IMR-90 (cell line): Measurements from ENCODE around the gene ARMH1. TPM values are rescaled to one million over a fixed set of nuclear protein-coding genes. Genes with fewer than 3 reads are reported as not detected.

ENCODE experiments used
- ATAC-seq: fragments of 200-7000 bp; cut with Tn5 transposase; 2 replicates; pipeline ENCODE4 v1.9.1; 2020; ENCODE audit warnings: low read depth, mild to moderate bottlenecking, moderate library complexity
- BruUV-seq: library from RNA; stranded (reverse); fragments of 400-500 nt; replicated peaks from 2 replicates; lab custom pipeline; 2021; lab: Mats Ljungman, UMichigan
- CTCF ChIA-PET: fragments of 300-600 bp; formaldehyde crosslinking; extraction: SDS; loops from one replicate; lab custom pipeline; 2021; ENCODE audit warnings: antibody characterized with exemption; lab: Yijun Ruan, JAX
- POLR2A ChIA-PET: fragments of 300-600 bp; sonication (Branson Sonifier 250); formaldehyde crosslinking; loops from one replicate; lab custom pipeline; 2022; ENCODE audit warnings: antibody characterized with exemption; ENCODE audit not compliant: unreplicated experiment; lab: Charles Lee
- DNase-seq: peaks from one replicate; pipeline ENCODE4 v3.0.0; 2013
- H2AFZ ChIP-seq: replicated peaks from 2 replicates; pipeline ENCODE3; 2013; ENCODE audit warnings: low read length, mild to moderate bottlenecking; ENCODE audit not compliant: poor library complexity
- H2AK5ac ChIP-seq: 2 replicates; pipeline ENCODE4 v1.6.1; 2013; ENCODE audit warnings: low read depth, low read length, inconsistent platforms
- H2AK9ac ChIP-seq: replicated peaks from 2 replicates; pipeline ENCODE3; 2013; ENCODE audit warnings: mild to moderate bottlenecking, low read depth, low read length, moderate library complexity; ENCODE audit not compliant: poor library complexity
- H2BK120ac ChIP-seq: 2 replicates; pipeline ENCODE4 v1.6.1; 2013; ENCODE audit warnings: low read depth, low read length, inconsistent platforms
- H2BK15ac ChIP-seq: 3 replicates; pipeline ENCODE4 v1.6.1; 2013; ENCODE audit warnings: low read depth, low read length, inconsistent platforms
- H2BK20ac ChIP-seq: 2 replicates; pipeline ENCODE4 v1.6.1; 2013; ENCODE audit warnings: low read depth, mild to moderate bottlenecking, inconsistent platforms, low read length, moderate library complexity
- H2BK5ac ChIP-seq: 2 replicates; pipeline ENCODE4 v1.6.1; 2013; ENCODE audit warnings: mild to moderate bottlenecking, low read depth, low read length, inconsistent platforms; ENCODE audit not compliant: poor library complexity, severe bottlenecking
- H3K14ac ChIP-seq: replicated peaks from 2 replicates; pipeline ENCODE4 v1.6.1; 2013; ENCODE audit warnings: low read depth, low read length, inconsistent platforms
- H3K18ac ChIP-seq: 2 replicates; pipeline ENCODE4 v1.6.1; 2013; ENCODE audit warnings: low read depth, low read length, control low read depth
- H3K23ac ChIP-seq: 2 replicates; pipeline ENCODE4 v1.6.1; 2013; ENCODE audit warnings: low read depth, low read length, inconsistent platforms
- H3K27ac ChIP-seq: 2 replicates; pipeline ENCODE4 v1.5.1; 2013; ENCODE audit warnings: mild to moderate bottlenecking, control low read depth, low read length; ENCODE audit not compliant: insufficient read depth
- H3K27me3 ChIP-seq: 2 replicates; pipeline ENCODE4 v1.6.1; 2013; ENCODE audit warnings: low read length; ENCODE audit not compliant: control insufficient read depth, insufficient read depth
- H3K36me3 ChIP-seq: 2 replicates; pipeline ENCODE4 v1.6.1; 2013; ENCODE audit warnings: low read length, mixed read lengths; ENCODE audit not compliant: control insufficient read depth, insufficient read depth
- H3K4ac ChIP-seq: 2 replicates; pipeline ENCODE4 v1.6.1; 2013; ENCODE audit warnings: low read depth, low read length, inconsistent platforms
- H3K4me1 ChIP-seq: 2 replicates; pipeline ENCODE4 v1.6.1; 2013; ENCODE audit warnings: low read length, mixed read lengths; ENCODE audit not compliant: control insufficient read depth, insufficient read depth
- H3K4me2 ChIP-seq: 2 replicates; pipeline ENCODE4 v1.6.1; 2013; ENCODE audit warnings: low read depth, mild to moderate bottlenecking, control low read depth, low read length, moderate library complexity
- H3K4me3 ChIP-seq: 2 replicates; pipeline ENCODE4 v1.5.1; 2013; ENCODE audit warnings: low read depth, mild to moderate bottlenecking, control low read depth, low read length, moderate library complexity; ENCODE audit not compliant: insufficient read depth
- H3K56ac ChIP-seq: 2 replicates; pipeline ENCODE4 v1.6.1; 2013; ENCODE audit warnings: low read length, inconsistent platforms; ENCODE audit not compliant: insufficient read depth; ENCODE audit errors: extremely low read depth
- H3K79me1 ChIP-seq, 2 experiments: 2 replicates each; pipeline ENCODE4 v1.6.1; 2013; ENCODE audit warnings: low read length in 2 of 2, inconsistent platforms in 1 of 2, low read depth in 1 of 2
- H3K9ac ChIP-seq: 2 replicates; pipeline ENCODE4 v1.6.1; 2013; ENCODE audit warnings: low read depth, low read length, control low read depth
- H3K9me1 ChIP-seq: 2 replicates; pipeline ENCODE4 v1.6.1; 2013; ENCODE audit warnings: low read length, inconsistent platforms; ENCODE audit not compliant: insufficient read depth
- H3K9me3 ChIP-seq: 2 replicates; pipeline ENCODE4 v1.6.1; 2013; ENCODE audit warnings: low read length; ENCODE audit not compliant: control insufficient read depth, insufficient read depth
- H4K20me1 ChIP-seq: 2 replicates; pipeline ENCODE4 v1.6.1; 2013; ENCODE audit warnings: low read length, inconsistent platforms; ENCODE audit not compliant: insufficient read depth
- H4K5ac ChIP-seq: 2 replicates; pipeline ENCODE4 v1.6.1; 2013; ENCODE audit warnings: mild to moderate bottlenecking, low read depth, low read length, control low read depth
- H4K8ac ChIP-seq, 2 experiments: 2 replicates each; pipeline ENCODE4 v1.6.1; 2013; ENCODE audit warnings: low read depth in 2 of 2, low read length in 2 of 2, control low read depth in 1 of 2, inconsistent platforms in 1 of 2
- H4K91ac ChIP-seq: 2 replicates; pipeline ENCODE4 v1.6.1; 2013; ENCODE audit warnings: low read depth, low read length, inconsistent platforms; ENCODE audit not compliant: insufficient read depth
- ELK1 ChIP-seq: fragments of 150-350 bp; IDR thresholded peaks from 2 replicates; pipeline ENCODE4 v1.6.1; 2016; ENCODE audit warnings: low read depth, mild to moderate bottlenecking, low read length, moderate library complexity, borderline replicate concordance
- POLR2A ChIP-seq: IDR thresholded peaks from 2 replicates; pipeline ENCODE4 v1.6.1; 2012; ENCODE audit warnings: mild to moderate bottlenecking, low read depth, low read length
- RAD21 ChIP-seq: IDR thresholded peaks from 2 replicates; pipeline ENCODE4 v1.6.1; 2012; ENCODE audit warnings: low read length, improper control_type of control experiment
- SMC3 ChIP-seq: fragments of 150-350 bp; IDR thresholded peaks from 2 replicates; pipeline ENCODE4 v1.6.1; 2016; ENCODE audit warnings: low read depth, mild to moderate bottlenecking, antibody characterized with exemption, low read length, moderate library complexity
- WGBS, 2 experiments: methylation state at CpG; one replicate each; pipeline versions ENCODE4 v1.1.5 to v1.1.7; 2013; ENCODE audit warnings: missing lambda C conversion rate in 2 of 2; ENCODE audit not compliant: insufficient read length in 1 of 2; ENCODE audit errors: extremely low coverage in 2 of 2; 5-methylcytosine and 5-hydroxymethylcytosine counted together
- dilution Hi-C: fragments of 300-500 bp; cut with HindIII; formaldehyde crosslinking; loops from one replicate; pipeline ENCODE4 v1.14.3; 2018; ENCODE audit warnings: low sequenced_read_pairs; ENCODE audit not compliant: unreplicated experiment
- in situ Hi-C: fragments of 300-500 bp; cut with MboI; formaldehyde crosslinking; loops from 3 replicates; pipeline ENCODE4 v1.14.3; 2019; ENCODE audit warnings: low sequenced_read_pairs, inconsistent platforms, mixed read lengths
- intact Hi-C: fragments of 100-400 bp; cut with micrococcal nuclease; formaldehyde crosslinking; loops from 2 replicates; pipeline ENCODE4 v1.10.0; 2022
- polyA plus RNA-seq, 3 experiments: library from polyadenylated mRNA; depleted of rRNA; stranded (reverse); fragments of >200 nt; gene quantifications; 2 replicates each; pipeline ENCODE4 v1.2.3, GENCODE V29; 2012; ENCODE audit warnings: low replicate concordance in 1 of 3
- total RNA-seq: library from RNA; depleted of rRNA; stranded (reverse); fragments of >200 nt; gene quantifications from 2 replicates; pipeline ENCODE4 v1.2.3, GENCODE V29; 2012

Gene ARMH1
- total and polyA plus RNA-seq, 2 of the 4 experiments (the other 2 are of a cell fraction): 0.36 to 0.72 TPM

- ChIA-PET POLR2A (interaction anchor here (0.6 kb wide), 1 partner anchor 40 kb away, joined by 3 read pairs; no protein-coding TSS in a partner anchor), CTCF (no interaction called here)
- Histone ChIP-seq H3K56ac (no peak overlapping the region), H2BK20ac (no peak overlapping the region), H4K8ac (no peak overlapping the region), H3K4me1 (0 out of 2 replicates have a peak, but pooled peaks cover 2% of the 10 kb centered on the region), H4K20me1 (no peaks in the 10 kb centered on the region), H3K9me3 (no peaks in the 10 kb centered on the region), H2BK5ac (no peak overlapping the region), H3K4me3 (no peak overlapping the region), H3K27me3 (no peaks in the 10 kb centered on the region), H3K23ac (no peak overlapping the region), H3K4me2 (no peak overlapping the region), H3K9ac (no peak overlapping the region), H4K5ac (no peak overlapping the region), H3K9me1 (no peaks in the 10 kb centered on the region), H4K91ac (no peak overlapping the region), H3K36me3 (no peaks in the 10 kb centered on the region), H2BK15ac (no peak overlapping the region), H2AK9ac (peak overlapping the region; percentile 9), H3K27ac (no peak overlapping the region), H3K18ac (no peak overlapping the region), H3K14ac (no peak overlapping the region), H3K79me1 (no peaks in the 10 kb centered on the region), H3K4ac (no peak overlapping the region), H2BK120ac (no peak overlapping the region), H2AK5ac (no peak overlapping the region), H2AFZ (no peak overlapping the region)
- DNase-seq: no peak
- intact Hi-C loops: no loop called here
- WGBS, 2 experiments: 64% methylated on average over 2 of the region's 5 CpGs; no CpG with 5 or more reads in 1 of the 2 experiments
- in situ Hi-C loops: no loop called here
- dilution Hi-C loops: no loop called here
- BruUV-seq: no TSS peak
- no peak for TF ChIP-seq RAD21
- TF ChIP-seq ELK1: no peak
- TF ChIP-seq POLR2A: no peak
- no peak for TF ChIP-seq SMC3
- ATAC-seq: no peak
Observed at GRCh38 chr1:44662683-44663030, 11.9 kb upstream of the ARMH1 start.
